Measurements from ENCODE around the gene TMEM238L. TPM values are rescaled to one million over a fixed set of nuclear protein-coding genes. Genes with fewer than 3 reads are reported as not detected.

The TMEM238L gene
- total and polyA plus RNA-seq, 12 donors: not detected

GRCh38 chr17:10751563-10751962 lies 52.3 kb downstream of the TMEM238L start:
- no peak for TF ChIP-seq CTCF (IDR thresholded peaks at IDR 0.05)
- Histone ChIP-seq H3K4me3 (no peak overlapping the region), H3K4me1 (peaks cover 0 to 5% (median 0%) of the 10 kb centered on the region in 9 donors), H3K9me3 (no peaks in the 10 kb centered on the region), H3K27me3 (peaks cover 0 to 18% (median 0%) of the 10 kb centered on the region in 7 donors), H3K27ac (no peak overlapping the region), H3K36me3 (no peaks in the 10 kb centered on the region)
- no peak for ATAC-seq
- DNase-seq: no peak
- intact Hi-C loops (cut with DNase I): loop anchor here in 2 of 10 donors (5.0 kb wide), 2 partner anchors 71 to 96 kb away; no protein-coding TSS in a partner anchor
- WGBS, 2 donors: 87 to 92% methylated on average over 3 of the region's 3 CpGs

GRCh38 chr17:10750210-10750609 lies 53.7 kb downstream of the TMEM238L start:
- Histone ChIP-seq H3K4me3 (no peak overlapping the region), H3K9me3 (no peaks in the 10 kb centered on the region), H3K36me3 (no peaks in the 10 kb centered on the region), H3K27ac (no peak overlapping the region), H3K4me1 (peaks cover 0 to 4% (median 0%) of the 10 kb centered on the region in 9 donors), H3K27me3 (peaks cover 0 to 10% (median 0%) of the 10 kb centered on the region in 7 donors)
- DNase-seq (no peak), ATAC-seq (no peak)
- no peak for TF ChIP-seq CTCF (IDR thresholded peaks at IDR 0.05)
- intact Hi-C loops (cut with DNase I): loop anchor here in 2 of 10 donors (5.0 kb wide), 2 partner anchors 72 to 97 kb away; no protein-coding TSS in a partner anchor
- 79 to 82% methylated on average over 4 of the region's 4 CpGs for WGBS, 2 donors

- Histone ChIP-seq H3K36me3 (no peaks in the 10 kb centered on the region), H3K4me3 (no peak overlapping the region), H3K27ac (no peak overlapping the region), H3K27me3 (peaks cover 0 to 8% (median 0%) of the 10 kb centered on the region in 7 donors), H3K4me1 (no peaks in the 10 kb centered on the region), H3K9me3 (no peaks in the 10 kb centered on the region)
- DNase-seq: no peak
- TF ChIP-seq CTCF (IDR thresholded peaks at IDR 0.05): no peak
- no peak for ATAC-seq
- 53 to 55% methylated on average over 9 of the region's 9 CpGs for WGBS, 2 donors
- intact Hi-C loops (cut with DNase I): no loop called here
These were observed 55.2 kb downstream of the TMEM238L start for GRCh38 chr17:10748531-10749181.

GRCh38 chr17:10745231-10745630 lies 58.7 kb downstream of the TMEM238L start:
- Histone ChIP-seq H3K4me3 (no peak overlapping the region), H3K36me3 (no peaks in the 10 kb centered on the region), H3K4me1 (no peaks in the 10 kb centered on the region), H3K9me3 (no peaks in the 10 kb centered on the region), H3K27me3 (peaks cover 0 to 4% (median 0%) of the 10 kb centered on the region in 7 donors), H3K27ac (no peak overlapping the region)
- DNase-seq (no peak), ATAC-seq (peak in 1 of 8 donors; percentile 30)
- intact Hi-C loops (cut with DNase I): no loop called here
- TF ChIP-seq CTCF (IDR thresholded peaks at IDR 0.05): no peak
- WGBS, 2 donors: 60 to 70% methylated on average over 6 of the region's 6 CpGs

Other genes starting within 250 kb of the TMEM238L start
- under 1 TPM; 0.12 to 0.97 (median 0.60) TPM for gene MYH3, start 146.8 kb downstream of the TMEM238L start, total RNA-seq
- gene MYH3, start 146.8 kb downstream of the TMEM238L start, polyA plus RNA-seq: 1 to 10 TPM; 1.2 to 1.4 TPM
- 10 to 100 TPM; 28.5 to 43.4 (median 37.4) TPM for gene SCO1, start 106.6 kb downstream of the TMEM238L start, total RNA-seq
- 10 to 100 TPM in 1 of 2 donors, 1 to 10 TPM in 1; 4.5 to 25.7 TPM for gene SCO1, start 106.6 kb downstream of the TMEM238L start, polyA plus RNA-seq
- gene ADPRM, start 106.5 kb downstream of the TMEM238L start, total RNA-seq: 1 to 10 TPM; 3.6 to 7.3 (median 4.9) TPM
- 1 to 10 TPM; 3.5 to 3.8 TPM for gene ADPRM, start 106.5 kb downstream of the TMEM238L start, polyA plus RNA-seq
- 10 to 100 TPM in 2 of 10 donors, 1 to 10 TPM in 8; 3.8 to 13.6 (median 7.6) TPM for gene TMEM220, start 74.1 kb downstream of the TMEM238L start, total RNA-seq
- gene TMEM220, start 74.1 kb downstream of the TMEM238L start, polyA plus RNA-seq: 10 to 100 TPM in 1 of 2 donors, 1 to 10 TPM in 1; 4.1 to 12.3 TPM
- not detected for gene PIRT, start 34.0 kb upstream of the TMEM238L start, total RNA-seq
- not detected for gene PIRT, start 34.0 kb upstream of the TMEM238L start, polyA plus RNA-seq